NCI-H226 (cell line): Measurements from ENCODE around the gene MTCL1.

Experiments used
- DNase-seq: peaks from one replicate; pipeline ENCODE4 v3.0.0-alpha.2; 2015

The MTCL1 gene

DNA sequence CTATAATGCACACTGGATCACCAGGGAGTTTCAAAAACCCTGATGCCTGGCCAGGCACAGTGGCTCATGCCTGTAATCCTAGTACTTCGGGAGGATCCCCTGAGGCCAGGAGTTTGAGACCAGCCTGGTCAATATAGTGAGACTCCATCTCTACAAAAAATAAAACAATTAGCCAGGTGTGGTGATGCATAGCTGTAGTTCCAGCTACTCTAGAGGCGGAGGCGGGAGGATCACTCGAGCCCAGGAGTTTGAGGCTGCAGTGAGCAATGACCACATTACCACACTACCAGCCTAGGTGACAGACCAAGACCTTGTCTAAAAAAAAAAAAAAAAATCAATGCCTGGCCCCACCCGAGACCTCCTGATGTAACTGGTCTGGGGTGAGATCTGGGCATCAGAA, 137.2 kb downstream of the MTCL1 start:
- DNase-seq = no peak

DNA sequence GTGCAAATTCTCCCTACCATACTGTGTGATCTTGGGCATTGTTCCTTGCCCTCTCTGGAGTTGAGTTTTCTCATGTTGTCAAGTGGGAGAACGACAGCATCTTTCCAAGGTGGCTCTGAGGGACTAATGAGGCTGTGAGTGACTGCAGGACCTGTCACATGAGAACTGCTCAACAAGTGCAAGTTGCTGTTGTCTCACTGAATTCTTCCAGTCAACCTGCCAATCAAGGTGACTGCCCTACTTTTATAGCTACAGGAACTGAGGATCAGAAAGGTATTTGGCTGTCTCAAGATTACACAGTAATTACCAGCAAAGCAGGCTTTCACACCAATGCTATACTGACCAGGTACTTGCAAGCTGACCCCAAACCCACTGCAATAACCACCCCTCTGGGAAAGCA, 137.6 kb downstream of the MTCL1 start:
- DNase-seq = no peak

DNA sequence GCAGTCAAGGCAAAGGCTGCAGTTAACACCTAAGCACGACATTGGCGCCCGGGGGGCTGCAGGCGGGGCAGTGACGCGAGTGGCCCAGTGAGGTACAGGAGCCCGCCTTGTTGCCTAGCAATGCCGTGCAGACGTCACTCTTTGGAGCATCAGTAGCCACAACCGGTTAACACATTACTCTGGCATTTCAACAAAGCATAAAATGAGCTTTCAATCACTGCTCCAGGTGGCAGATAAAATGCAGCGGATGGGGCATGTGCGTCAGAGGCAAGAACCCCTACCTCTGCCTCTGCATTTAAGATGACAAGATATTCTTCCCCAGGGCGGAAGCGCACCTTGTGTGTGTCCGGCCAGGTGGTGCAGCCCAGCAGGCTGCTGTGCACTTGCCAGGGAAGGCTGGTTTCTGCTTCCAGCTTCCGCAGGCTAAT, 139.4 kb downstream of the MTCL1 start:
- DNase-seq = no peak

- DNase-seq = no peak
Measured at GRCh38 chr18:8845506-8845905, 140.2 kb downstream of the MTCL1 start.

GRCh38 chr18:8847066-8847755, 141.9 kb downstream of the MTCL1 start:
- peak; percentile 26 for DNase-seq

DNA sequence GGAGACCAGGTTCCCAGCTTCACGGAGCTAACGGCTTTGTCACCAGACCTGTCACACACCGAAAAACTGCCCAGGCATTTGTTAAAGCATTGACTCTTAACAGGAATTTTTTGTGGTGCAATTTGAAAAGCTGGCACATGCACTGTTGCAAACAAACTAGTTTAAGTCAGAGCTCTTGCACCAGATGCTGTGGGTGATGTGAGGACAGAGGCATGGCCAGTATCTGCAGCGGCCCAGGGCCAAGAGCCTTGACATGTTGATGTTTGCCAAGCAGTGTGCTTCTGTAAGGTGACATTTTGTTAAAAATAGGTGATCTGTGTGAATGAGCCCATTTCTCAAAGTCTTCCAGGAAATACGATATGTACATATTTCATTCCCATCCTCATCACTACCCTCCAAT, 142.5 kb downstream of the MTCL1 start:
- no peak for DNase-seq

DNA sequence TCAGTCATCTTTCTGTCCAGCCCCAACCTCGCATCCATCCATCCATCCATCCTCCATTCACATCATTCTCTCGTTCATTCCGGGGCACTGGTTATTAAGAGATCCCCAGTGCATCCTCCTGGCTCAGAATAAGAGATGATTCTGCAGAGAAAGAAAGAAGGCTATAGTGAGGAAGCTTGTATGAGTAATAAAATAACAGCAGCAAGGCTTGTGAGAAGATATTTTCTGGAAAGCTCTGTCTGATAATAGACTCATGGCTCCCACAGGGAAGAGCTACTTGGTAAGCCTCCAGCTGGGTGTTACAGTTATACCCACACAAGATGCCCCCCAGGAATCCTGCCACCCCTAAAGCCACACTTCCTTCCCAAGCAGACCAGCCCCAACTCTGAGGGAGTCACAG, 143.2 kb downstream of the MTCL1 start:
- DNase-seq = no peak

GRCh38 chr18:8849696-8850095, 144.3 kb downstream of the MTCL1 start:
- DNase-seq = no peak

DNA sequence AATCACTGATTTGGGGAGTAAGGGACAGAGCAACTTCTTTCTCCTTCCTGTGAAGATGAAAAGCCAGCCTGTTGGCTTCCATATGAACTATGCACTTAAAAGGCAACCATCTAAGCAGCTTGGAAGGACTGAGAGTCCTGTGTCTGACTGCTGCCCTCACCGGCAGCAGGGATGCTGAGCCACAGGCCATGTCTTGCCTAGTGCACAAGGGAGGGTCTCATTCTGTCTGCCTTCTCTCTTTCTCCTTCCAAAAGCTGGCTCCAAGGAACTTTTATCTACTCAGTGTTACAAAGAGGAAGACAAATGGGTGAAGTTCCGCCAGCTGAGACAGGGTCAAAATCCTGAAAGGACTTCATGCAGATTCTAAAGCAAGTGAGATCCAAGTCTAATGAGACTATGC, 146.3 kb downstream of the MTCL1 start:
- no peak for DNase-seq

GRCh38 chr18:8854550-8854949, 149.2 kb downstream of the MTCL1 start:
- no peak for DNase-seq

GRCh38 chr18:8854962-8855361, 149.6 kb downstream of the MTCL1 start:
- DNase-seq = no peak

DNA sequence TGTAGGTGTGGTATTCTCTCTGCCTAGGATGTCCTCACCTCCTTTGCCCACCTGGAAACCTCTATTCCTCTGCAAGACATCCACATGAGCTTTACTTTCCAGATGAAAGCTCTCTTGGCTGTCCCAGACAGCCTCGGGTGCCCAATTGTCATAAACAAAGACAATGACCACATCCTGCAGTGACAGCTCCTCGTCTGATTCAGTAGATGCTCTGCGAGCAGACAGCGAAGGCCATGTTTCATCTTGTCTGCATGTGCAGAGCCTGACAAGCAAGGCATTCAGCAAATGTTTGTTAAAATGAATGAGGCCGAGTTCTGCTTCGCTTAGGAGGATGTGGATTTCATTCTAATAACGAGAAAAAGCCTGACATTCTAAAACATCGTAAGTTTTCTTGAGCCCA, 150.9 kb downstream of the MTCL1 start:
- no peak for DNase-seq

GRCh38 chr18:8856769-8857393, 151.5 kb downstream of the MTCL1 start:
- DNase-seq = no peak

- no peak for DNase-seq
Measured at GRCh38 chr18:8857806-8858205, 152.4 kb downstream of the MTCL1 start.

- DNase-seq = peak; percentile 97
Measured at GRCh38 chr18:8858888-8859511, 153.6 kb downstream of the MTCL1 start.

- DNase-seq = no peak
Measured at GRCh38 chr18:8860845-8861642, 155.7 kb downstream of the MTCL1 start.

GRCh38 chr18:8863427-8863826, 158.1 kb downstream of the MTCL1 start:
- DNase-seq = no peak

DNA sequence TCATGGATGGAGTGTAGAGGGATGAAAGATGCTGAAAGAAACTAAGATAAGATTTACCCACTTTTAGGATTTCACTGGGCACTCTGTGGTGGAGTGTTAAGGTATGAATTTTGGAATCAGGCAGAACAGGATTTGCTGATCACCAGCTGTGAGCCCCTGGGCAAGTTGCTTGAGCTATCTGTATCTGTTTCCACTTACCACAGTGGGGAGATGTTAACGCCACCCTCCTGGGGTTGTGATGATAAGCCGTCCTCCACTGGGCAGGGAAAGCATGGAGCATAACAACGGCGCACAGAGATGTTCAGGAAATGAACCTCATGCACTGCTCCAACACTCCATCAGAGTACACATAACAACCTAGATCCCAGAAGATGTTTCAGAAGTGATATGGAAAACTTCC, 160.6 kb downstream of the MTCL1 start:
- DNase-seq = no peak

DNA sequence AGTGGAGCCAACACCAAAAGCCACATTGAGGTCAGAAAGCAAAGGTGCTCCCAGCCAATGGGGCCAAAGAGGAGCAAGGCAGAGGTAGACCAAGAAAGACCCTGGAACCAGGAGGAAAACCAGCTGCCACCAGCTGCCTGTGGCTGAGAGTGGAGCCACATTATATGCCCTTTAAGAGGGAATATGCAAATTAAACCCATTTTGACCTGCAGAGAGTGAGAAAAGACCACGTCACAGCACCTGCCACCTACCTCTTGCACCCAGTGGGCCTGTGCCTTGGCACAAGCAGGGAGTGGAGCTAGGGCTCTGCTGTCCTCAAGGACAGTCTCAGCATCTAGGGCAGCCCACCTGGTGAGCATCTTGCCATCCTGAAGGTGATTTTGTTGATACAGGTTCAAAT, 161.3 kb downstream of the MTCL1 start:
- no peak for DNase-seq

- DNase-seq = no peak
Measured at GRCh38 chr18:8868276-8868675, 162.9 kb downstream of the MTCL1 start.

GRCh38 chr18:8868779-8869415, 163.5 kb downstream of the MTCL1 start:
- no peak for DNase-seq

- no peak for DNase-seq
Measured at GRCh38 chr18:8869696-8870095, 164.3 kb downstream of the MTCL1 start.

DNA sequence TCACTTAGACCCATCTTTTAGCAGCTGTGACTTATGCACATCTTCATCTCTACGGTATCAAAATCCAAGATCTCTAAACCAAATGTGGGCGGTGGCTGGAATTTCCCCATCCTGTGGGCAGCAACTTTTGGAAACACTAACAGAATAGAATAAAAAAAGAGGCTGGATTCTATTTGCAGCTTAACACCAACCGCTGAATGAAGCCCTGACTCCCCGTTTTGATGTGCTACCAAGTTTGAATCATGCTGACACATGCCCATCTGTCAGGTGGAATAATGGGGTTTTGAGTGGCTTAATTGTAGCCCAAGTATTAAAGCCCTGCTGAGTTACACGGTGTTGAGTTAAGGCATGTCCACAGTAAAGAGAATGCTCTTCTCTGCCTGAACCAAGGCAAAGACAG, 165.2 kb downstream of the MTCL1 start:
- no peak for DNase-seq
